Nephron (organoid): ENCODE results near the gene FAIM2.
A peak's percentile ranks its signal among the peaks of the same experiment; 100 is the strongest.

Experiments used
- H3K27ac Mint-ChIP-seq, 3 experiments: 2 replicates each; pipeline ENCODE4 v1.8.0; 2020; ENCODE audit warnings: mixed read lengths in 3 of 3, mild to moderate bottlenecking in 2 of 3, moderate library complexity in 1 of 3
- H3K27me3 Mint-ChIP-seq: 2 replicates; pipeline ENCODE4 v1.8.0; 2021; ENCODE audit warnings: low read depth, mild to moderate bottlenecking, moderate library complexity, mixed read lengths
- H3K36me3 Mint-ChIP-seq: 2 replicates; pipeline ENCODE4 v1.8.0; 2020; ENCODE audit warnings: low read depth, mixed read lengths
- H3K4me1 Mint-ChIP-seq: 2 replicates; pipeline ENCODE4 v1.8.0; 2020; ENCODE audit warnings: mixed read lengths
- H3K4me3 Mint-ChIP-seq, 3 experiments: 2 replicates each; pipeline ENCODE4 v1.8.0; 2020; ENCODE audit warnings: mild to moderate bottlenecking in 3 of 3, mixed read lengths in 3 of 3, moderate library complexity in 2 of 3
- H3K9me3 Mint-ChIP-seq: 2 replicates; pipeline ENCODE4 v1.8.0; 2020; ENCODE audit warnings: mixed read lengths
- TF ChIP-seq, protein P1 (sequence below), 3 experiments: fragments of 200-600 bp; sonication (generic); IDR thresholded peaks; one replicate each; pipeline ENCODE4 v1.5.0; 2021; ENCODE audit warnings: antibody characterized with exemption in 3 of 3; ENCODE audit not compliant: unreplicated experiment in 3 of 3

The FAIM2 gene

DNA sequence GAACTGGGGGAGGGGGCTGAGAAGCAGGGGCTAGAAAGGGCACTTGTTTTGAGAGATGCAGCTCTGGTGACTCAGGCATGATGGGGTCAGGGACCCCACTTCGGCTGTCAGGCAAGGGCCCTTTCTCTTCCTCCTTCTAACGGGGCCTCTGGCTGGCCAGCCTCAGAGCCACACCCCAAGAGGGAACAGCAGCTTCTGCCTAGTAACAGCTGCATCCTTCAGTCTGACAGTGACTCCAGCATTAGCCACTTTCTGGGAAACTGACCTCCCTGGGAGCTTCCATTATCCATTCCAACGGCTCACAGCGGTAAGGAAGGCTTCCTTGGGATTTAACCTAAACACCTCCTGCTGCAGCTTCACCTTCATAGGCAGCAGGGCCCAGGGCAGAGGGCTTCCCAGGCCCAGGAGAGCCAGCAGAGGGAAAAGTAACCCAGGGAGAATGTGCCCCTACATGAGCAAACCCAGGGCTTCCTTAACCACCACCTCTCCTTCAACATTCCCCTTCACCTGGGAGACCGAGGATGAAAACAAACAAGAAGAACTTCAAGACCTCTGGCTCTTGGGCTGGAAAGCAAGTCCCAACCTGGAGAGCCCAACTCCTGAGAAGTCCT is 78.2 kb downstream of the FAIM2 start:
- TF ChIP-seq, protein P1, sequence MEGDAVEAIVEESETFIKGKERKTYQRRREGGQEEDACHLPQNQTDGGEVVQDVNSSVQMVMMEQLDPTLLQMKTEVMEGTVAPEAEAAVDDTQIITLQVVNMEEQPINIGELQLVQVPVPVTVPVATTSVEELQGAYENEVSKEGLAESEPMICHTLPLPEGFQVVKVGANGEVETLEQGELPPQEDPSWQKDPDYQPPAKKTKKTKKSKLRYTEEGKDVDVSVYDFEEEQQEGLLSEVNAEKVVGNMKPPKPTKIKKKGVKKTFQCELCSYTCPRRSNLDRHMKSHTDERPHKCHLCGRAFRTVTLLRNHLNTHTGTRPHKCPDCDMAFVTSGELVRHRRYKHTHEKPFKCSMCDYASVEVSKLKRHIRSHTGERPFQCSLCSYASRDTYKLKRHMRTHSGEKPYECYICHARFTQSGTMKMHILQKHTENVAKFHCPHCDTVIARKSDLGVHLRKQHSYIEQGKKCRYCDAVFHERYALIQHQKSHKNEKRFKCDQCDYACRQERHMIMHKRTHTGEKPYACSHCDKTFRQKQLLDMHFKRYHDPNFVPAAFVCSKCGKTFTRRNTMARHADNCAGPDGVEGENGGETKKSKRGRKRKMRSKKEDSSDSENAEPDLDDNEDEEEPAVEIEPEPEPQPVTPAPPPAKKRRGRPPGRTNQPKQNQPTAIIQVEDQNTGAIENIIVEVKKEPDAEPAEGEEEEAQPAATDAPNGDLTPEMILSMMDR (IDR thresholded peaks at IDR 0.05; ENCODE audit: unreplicated experiment in 3 of 3), result no peak
- Mint-ChIP-seq H3K27ac (peak overlapping the region; percentile 41 to 74 (median 50)), H3K4me1 (peaks cover 65% of the 10 kb centered on the region), H3K9me3 (no peaks in the 10 kb centered on the region), H3K36me3 (peaks cover 17% of the 10 kb centered on the region), H3K4me3 (peak overlapping the region; percentile 28 to 96 (median 59)), H3K27me3 (no peaks in the 10 kb centered on the region)

DNA sequence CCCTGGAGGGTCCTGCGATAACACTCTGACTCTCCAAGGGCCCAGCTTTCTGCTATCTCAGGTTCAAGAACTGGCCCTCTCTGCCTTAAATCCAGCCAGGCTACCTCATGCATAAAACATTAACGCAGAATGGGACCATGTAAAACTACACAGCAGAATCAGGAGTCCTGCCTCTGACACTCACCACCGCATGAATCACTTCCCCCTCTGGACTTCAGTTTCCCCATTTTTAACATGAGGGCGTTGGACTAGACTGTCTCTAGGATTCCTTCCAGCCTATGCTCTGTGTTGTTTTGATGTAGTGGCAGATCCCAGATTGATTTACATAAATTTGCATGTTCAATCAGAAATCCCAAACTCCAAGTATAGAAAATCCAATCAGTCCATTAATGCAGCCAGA is 78.8 kb downstream of the FAIM2 start:
- Mint-ChIP-seq H3K36me3 (peaks cover 17% of the 10 kb centered on the region), H3K9me3 (no peaks in the 10 kb centered on the region), H3K4me1 (peaks cover 65% of the 10 kb centered on the region), H3K27ac (peak overlapping the region; percentile 15 to 50 (median 41)), H3K27me3 (no peaks in the 10 kb centered on the region), H3K4me3 (peak overlapping the region; percentile 28 to 96 (median 59))
- TF ChIP-seq, protein P1 (IDR thresholded peaks at IDR 0.05; ENCODE audit: unreplicated experiment in 3 of 3), result no peak

DNA sequence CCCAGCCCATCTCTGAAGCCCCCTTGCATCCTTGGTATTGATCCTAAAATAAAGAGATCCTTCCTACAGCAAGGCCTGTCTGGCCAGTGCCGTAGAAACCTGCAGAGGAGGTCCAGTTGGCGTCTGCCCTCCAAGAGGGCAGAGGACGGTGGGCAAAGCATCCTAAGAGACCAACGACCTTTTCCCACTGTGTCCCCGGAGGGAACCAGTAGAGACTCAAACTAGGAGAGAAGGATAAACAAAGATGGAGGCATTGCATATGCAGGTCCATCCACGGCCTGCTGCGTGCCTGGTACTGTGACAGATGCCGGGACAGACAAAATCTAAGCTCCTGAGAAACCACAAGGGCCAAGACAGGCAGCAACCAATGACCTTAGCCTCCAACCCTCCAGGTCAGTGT is 79.3 kb downstream of the FAIM2 start:
- peak overlapping the region; percentile 40 to 69 (median 53) for H3K4me3 Mint-ChIP-seq
- peak overlapping the region; percentile 56 to 78 (median 56) for H3K27ac Mint-ChIP-seq
- peaks cover 69% of the 10 kb centered on the region for H3K4me1 Mint-ChIP-seq
- peaks cover 17% of the 10 kb centered on the region for H3K36me3 Mint-ChIP-seq
- no peaks in the 10 kb centered on the region for H3K27me3 Mint-ChIP-seq
- TF ChIP-seq, protein P1 (IDR thresholded peaks at IDR 0.05; ENCODE audit: unreplicated experiment in 3 of 3), result no peak
- H3K9me3 Mint-ChIP-seq, result no peaks in the 10 kb centered on the region

DNA sequence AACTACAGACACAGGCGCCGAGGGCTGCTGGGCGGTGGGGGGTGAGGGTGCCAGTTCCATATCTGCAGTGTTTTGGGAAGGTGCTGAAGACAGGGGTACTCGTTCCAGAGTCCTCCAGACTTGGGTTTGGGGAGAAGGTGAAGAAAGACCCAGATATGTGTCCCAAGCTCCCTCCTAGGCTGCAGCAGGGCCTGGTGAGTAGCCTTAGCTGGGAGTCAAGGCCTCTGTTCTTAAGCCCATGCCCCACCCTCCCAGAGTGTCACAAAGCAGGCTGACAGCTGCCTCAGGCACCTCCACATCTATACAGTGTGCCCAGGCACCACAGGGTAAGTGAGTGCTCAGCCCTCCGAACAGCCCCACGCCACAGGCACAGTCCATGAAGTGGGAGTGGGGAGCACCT is 79.7 kb downstream of the FAIM2 start:
- Mint-ChIP-seq H3K27me3 (no peaks in the 10 kb centered on the region), H3K4me1 (peaks cover 67% of the 10 kb centered on the region), H3K27ac (peak overlapping the region; percentile 56 to 78 (median 56)), H3K9me3 (no peaks in the 10 kb centered on the region), H3K4me3 (peak overlapping the region in 2 of 3 experiments; percentile 53 to 69), H3K36me3 (peaks cover 21% of the 10 kb centered on the region)
- TF ChIP-seq, protein P1 (IDR thresholded peaks at IDR 0.05; ENCODE audit: unreplicated experiment in 3 of 3), result no peak

DNA sequence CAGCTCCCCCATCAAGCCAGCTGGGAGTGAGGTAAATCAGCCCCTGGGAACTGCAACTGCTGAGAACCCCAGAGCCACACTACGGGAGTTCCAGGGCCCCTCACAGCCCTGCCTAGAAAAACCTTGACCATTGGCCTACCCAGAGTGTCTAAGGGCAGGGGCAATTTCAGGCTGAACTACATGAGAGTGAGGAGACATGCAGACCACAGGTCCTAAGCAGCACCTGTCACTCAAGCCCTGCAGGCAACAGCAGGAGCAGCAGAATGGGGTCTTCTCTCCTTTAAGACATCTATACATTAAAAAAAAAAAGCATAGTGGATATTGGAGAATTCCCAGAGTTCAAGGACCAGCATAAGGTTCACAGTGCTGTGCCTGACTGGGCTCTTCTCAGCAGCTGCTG is 80.3 kb downstream of the FAIM2 start:
- Mint-ChIP-seq H3K27ac (no peak overlapping the region), H3K36me3 (peaks cover 21% of the 10 kb centered on the region), H3K4me3 (no peak overlapping the region), H3K4me1 (peaks cover 62% of the 10 kb centered on the region), H3K9me3 (no peaks in the 10 kb centered on the region), H3K27me3 (no peaks in the 10 kb centered on the region)
- TF ChIP-seq, protein P1 (IDR thresholded peaks at IDR 0.05; ENCODE audit: unreplicated experiment in 3 of 3), result no peak
